ENCODE results near the gene CREB3L1. TPM values are rescaled to one million over a fixed set of nuclear protein-coding genes. Genes with fewer than 3 reads are reported as not detected.

CREB3L1 gene
- total RNA-seq, 5 donors from 2014 or later (not counting 1 experiment from before 2014, with no cell fraction given) = 0.38 to 0.72 (median 0.38) TPM; not detected in 2

- POLR2A ChIA-PET = no interaction called here
Measured at GRCh38 chr11:46271407-46271806, 6.1 kb upstream of the CREB3L1 start.

GRCh38 chr11:46271875-46272815 lies 5.3 kb upstream of the CREB3L1 start:
- DNase-seq (no peak), ATAC-seq (replicated peaks in 1 of 4) (no peak)
- H3K36me3 ChIP-seq (ENCODE audit: control insufficient read depth in 2 of 2, extremely low read depth in 1 of 2, insufficient read depth in 1 of 2, low read length in 1 of 2) = no peaks in the 10 kb centered on the region
- H3K4me3 Mint-ChIP-seq = no peak overlapping the region
- H3K4me1 ChIP-seq (ENCODE audit: control insufficient read depth in 1 of 2, extremely low read depth in 1 of 2, insufficient read depth in 2 of 2, low read length in 2 of 2) = peaks cover 0 to under 1% of the 10 kb centered on the region in 2 experiments
- H3K27ac ChIP-seq (ENCODE audit: low read length) = no peak overlapping the region
- H3K9me3 ChIP-seq = no peaks in the 10 kb centered on the region
- peaks cover 2 to 9% (median 7%) of the 10 kb centered on the region in 3 donors for H3K4me1 Mint-ChIP-seq
- WGBS (ENCODE audit: insufficient coverage) = 86% methylated on average over 11 of the region's 16 CpGs
- H3K36me3 Mint-ChIP-seq = no peaks in the 10 kb centered on the region
- H3K9me3 Mint-ChIP-seq = no peaks in the 10 kb centered on the region
- no peak overlapping the region for H3K4me3 ChIP-seq (ENCODE audit: control insufficient read depth in 1 of 2, extremely low read depth in 1 of 2, low read length in 1 of 2)
- peaks cover 14 to 19% of the 10 kb centered on the region in 2 donors for H3K27me3 Mint-ChIP-seq
- H3K27ac Mint-ChIP-seq = no peak overlapping the region
- H3K27me3 ChIP-seq (replicated peaks in 1 of 2; ENCODE audit: control insufficient read depth in 2 of 2, extremely low read depth in 1 of 2, insufficient read depth in 2 of 2, low read length in 1 of 2) = peaks cover 3 to 24% of the 10 kb centered on the region in 2 experiments
- ChIA-PET POLR2A (no interaction called here), CTCF (interaction anchor here in 1 of 2 donors (0.5 to 0.8 kb wide), 2 partner anchors 8 to 34 kb away, joined by 4 to 5 read pairs; no protein-coding TSS in a partner anchor)

More at GRCh38 chr11:46271407-46271806, 6.1 kb upstream of the CREB3L1 start:
- CTCF ChIA-PET = interaction anchor here in 1 of 2 donors (0.8 kb wide), 1 partner anchor 33 kb away, joined by 4 read pairs; no protein-coding TSS in a partner anchor
- H3K27me3 Mint-ChIP-seq = peaks cover 8 to 14% of the 10 kb centered on the region in 2 donors
- H3K36me3 Mint-ChIP-seq = no peaks in the 10 kb centered on the region
- no peak overlapping the region for H3K27ac Mint-ChIP-seq
- Histone ChIP-seq H3K9me3 (no peaks in the 10 kb centered on the region), H3K4me3 (ENCODE audit: control insufficient read depth in 1 of 2, extremely low read depth in 1 of 2, low read length in 1 of 2) (no peak overlapping the region), H3K36me3 (ENCODE audit: control insufficient read depth in 2 of 2, extremely low read depth in 1 of 2, insufficient read depth in 1 of 2, low read length in 1 of 2) (no peaks in the 10 kb centered on the region), H3K4me1 (ENCODE audit: control insufficient read depth in 1 of 2, extremely low read depth in 1 of 2, insufficient read depth in 2 of 2, low read length in 2 of 2) (no peaks in the 10 kb centered on the region), H3K27ac (ENCODE audit: low read length) (no peak overlapping the region), H3K27me3 (replicated peaks in 1 of 2; ENCODE audit: control insufficient read depth in 2 of 2, extremely low read depth in 1 of 2, insufficient read depth in 2 of 2, low read length in 1 of 2) (peaks cover 2 to 18% of the 10 kb centered on the region in 2 experiments)
- no peak for ATAC-seq (replicated peaks in 1 of 4)
- H3K9me3 Mint-ChIP-seq = no peaks in the 10 kb centered on the region
- DNase-seq = no peak
- WGBS (ENCODE audit: insufficient coverage) = no CpG with 5 or more reads among the region's 1 CpG
- no peak overlapping the region for H3K4me3 Mint-ChIP-seq
- peaks cover 1 to 7% (median 4%) of the 10 kb centered on the region in 3 donors for H3K4me1 Mint-ChIP-seq

DNA sequence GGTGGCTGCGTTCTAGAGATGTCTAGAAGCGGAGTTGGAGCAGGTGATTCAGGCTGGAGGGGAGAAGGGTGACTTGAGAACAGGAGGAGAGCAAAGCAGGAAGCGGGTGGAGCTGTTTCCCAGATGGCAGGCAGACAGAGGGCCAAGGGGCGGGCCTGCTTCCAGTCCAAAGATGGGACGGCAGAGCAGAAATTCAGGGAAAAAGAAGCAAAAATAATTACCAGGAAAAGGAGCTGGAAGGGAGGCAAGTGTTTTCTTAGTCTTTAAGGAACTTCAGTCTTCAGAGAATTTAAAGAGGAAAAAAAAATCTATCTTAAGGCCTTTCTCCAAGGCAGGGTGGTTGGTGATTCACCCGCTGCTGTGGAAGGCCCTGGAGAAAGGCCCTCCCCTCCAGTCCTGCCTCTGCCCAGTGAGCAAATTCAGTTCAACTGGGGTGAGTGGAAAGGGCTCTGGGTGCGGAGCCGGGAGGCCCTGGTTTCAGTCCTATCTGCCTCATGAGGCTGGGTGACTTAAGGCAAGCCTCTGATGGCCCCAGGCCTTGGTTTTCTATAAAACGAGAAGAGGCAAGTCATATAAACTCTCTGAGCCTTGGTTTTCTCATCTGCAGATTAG lies 4.5 kb upstream of the CREB3L1 start:
- ATAC-seq (replicated peaks in 1 of 4) (no peak), DNase-seq (no peak)
- ChIA-PET CTCF (no interaction called here), POLR2A (no interaction called here)
- Histone ChIP-seq H3K4me3 (ENCODE audit: control insufficient read depth in 1 of 2, extremely low read depth in 1 of 2, low read length in 1 of 2) (no peak overlapping the region), H3K27me3 (replicated peaks in 1 of 2; ENCODE audit: control insufficient read depth in 2 of 2, extremely low read depth in 1 of 2, insufficient read depth in 2 of 2, low read length in 1 of 2) (peaks cover 3 to 32% of the 10 kb centered on the region in 2 experiments), H3K27ac (ENCODE audit: low read length) (no peak overlapping the region), H3K4me1 (ENCODE audit: control insufficient read depth in 1 of 2, extremely low read depth in 1 of 2, insufficient read depth in 2 of 2, low read length in 2 of 2) (peaks cover 0 to 8% of the 10 kb centered on the region in 2 experiments), H3K9me3 (no peaks in the 10 kb centered on the region), H3K36me3 (ENCODE audit: control insufficient read depth in 2 of 2, extremely low read depth in 1 of 2, insufficient read depth in 1 of 2, low read length in 1 of 2) (no peaks in the 10 kb centered on the region)
- Mint-ChIP-seq H3K4me3 (no peak overlapping the region), H3K9me3 (no peaks in the 10 kb centered on the region), H3K27ac (no peak overlapping the region), H3K4me1 (peaks cover 5 to 13% (median 10%) of the 10 kb centered on the region in 3 donors), H3K36me3 (no peaks in the 10 kb centered on the region), H3K27me3 (peaks cover 18 to 23% of the 10 kb centered on the region in 2 donors)
- 78% methylated on average over 6 of the region's 9 CpGs for WGBS (ENCODE audit: insufficient coverage)

DNA sequence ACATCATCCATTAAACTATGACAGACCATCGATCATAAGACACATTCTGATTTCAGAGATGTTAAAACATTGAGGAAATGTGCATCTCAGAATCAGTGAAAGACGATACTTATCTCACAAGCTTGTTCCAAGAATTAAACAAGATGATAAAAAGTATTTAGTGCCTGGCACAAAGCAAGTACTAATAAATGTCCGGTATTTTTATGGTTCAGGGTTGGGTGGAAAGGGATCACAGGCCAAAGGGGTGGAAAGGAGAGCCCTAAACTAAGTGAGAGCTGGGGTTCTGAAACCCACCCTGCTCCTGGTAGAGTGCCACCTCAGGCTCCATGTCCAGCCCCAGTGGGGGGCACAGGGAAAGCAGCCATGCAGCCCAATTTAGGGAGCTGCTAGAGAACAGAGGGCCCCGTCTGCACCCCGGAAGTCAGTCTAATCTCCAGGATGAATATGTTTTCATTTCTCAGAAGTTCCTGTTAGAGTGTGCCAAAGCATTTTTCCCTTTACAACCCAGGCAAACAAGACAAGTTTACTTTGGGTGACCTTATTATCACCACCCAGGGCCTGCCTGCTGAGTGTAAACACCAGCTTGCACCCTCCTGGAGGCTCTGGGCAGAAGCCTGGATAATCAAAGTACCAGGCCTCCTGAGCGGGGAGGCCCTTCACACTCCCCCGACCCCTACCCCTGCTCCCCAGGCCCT lies 3.8 kb upstream of the CREB3L1 start:
- H3K9me3 ChIP-seq = no peaks in the 10 kb centered on the region
- no peak for ATAC-seq (replicated peaks in 1 of 4)
- no peak overlapping the region for H3K4me3 ChIP-seq (ENCODE audit: control insufficient read depth in 1 of 2, extremely low read depth in 1 of 2, low read length in 1 of 2)
- H3K27me3 Mint-ChIP-seq = peaks cover 20 to 24% of the 10 kb centered on the region in 2 donors
- 88% methylated on average over 3 of the region's 7 CpGs for WGBS (ENCODE audit: insufficient coverage)
- H3K27ac Mint-ChIP-seq = no peak overlapping the region
- peaks cover 3 to 39% of the 10 kb centered on the region in 2 experiments for H3K27me3 ChIP-seq (replicated peaks in 1 of 2; ENCODE audit: control insufficient read depth in 2 of 2, extremely low read depth in 1 of 2, insufficient read depth in 2 of 2, low read length in 1 of 2)
- H3K4me3 Mint-ChIP-seq = no peak overlapping the region
- H3K36me3 ChIP-seq (ENCODE audit: control insufficient read depth in 2 of 2, extremely low read depth in 1 of 2, insufficient read depth in 1 of 2, low read length in 1 of 2) = no peaks in the 10 kb centered on the region
- POLR2A ChIA-PET = no interaction called here
- peaks cover 0 to 15% of the 10 kb centered on the region in 2 experiments for H3K4me1 ChIP-seq (ENCODE audit: control insufficient read depth in 1 of 2, extremely low read depth in 1 of 2, insufficient read depth in 2 of 2, low read length in 2 of 2)
- CTCF ChIA-PET = interaction anchor here in 1 of 2 donors (0.6 kb wide), 2 partner anchors 22 to 257 kb away, joined by 4 to 8 read pairs; no protein-coding TSS in a partner anchor
- no peak overlapping the region for H3K27ac ChIP-seq (ENCODE audit: low read length)
- H3K4me1 Mint-ChIP-seq = peaks cover 5 to 13% (median 10%) of the 10 kb centered on the region in 3 donors
- no peaks in the 10 kb centered on the region for H3K36me3 Mint-ChIP-seq
- DNase-seq = no peak
- H3K9me3 Mint-ChIP-seq = no peaks in the 10 kb centered on the region

- H3K4me1 ChIP-seq (ENCODE audit: control insufficient read depth in 1 of 2, extremely low read depth in 1 of 2, insufficient read depth in 2 of 2, low read length in 2 of 2) = peaks cover 0 to 16% of the 10 kb centered on the region in 2 experiments
- no peak for DNase-seq
- ChIA-PET CTCF (no interaction called here), POLR2A (interaction anchor here in 1 of 2 donors (0.5 kb wide), 1 partner anchor 57 kb away, joined by 3 read pairs; no protein-coding TSS in a partner anchor)
- Mint-ChIP-seq H3K36me3 (no peaks in the 10 kb centered on the region), H3K27me3 (peaks cover 35 to 36% of the 10 kb centered on the region in 2 donors), H3K4me3 (peak overlapping the region in 1 of 3 donors; percentile 69), H3K4me1 (peaks cover 8 to 18% (median 15%) of the 10 kb centered on the region in 3 donors), H3K27ac (no peak overlapping the region), H3K9me3 (no peaks in the 10 kb centered on the region)
- H3K27ac ChIP-seq (ENCODE audit: low read length) = no peak overlapping the region
- WGBS (ENCODE audit: insufficient coverage) = 56% methylated on average over 3 of the region's 6 CpGs
- no peak for ATAC-seq (replicated peaks in 1 of 4)
- no peaks in the 10 kb centered on the region for H3K36me3 ChIP-seq (ENCODE audit: control insufficient read depth in 2 of 2, extremely low read depth in 1 of 2, insufficient read depth in 1 of 2, low read length in 1 of 2)
- H3K27me3 ChIP-seq (replicated peaks in 1 of 2; ENCODE audit: control insufficient read depth in 2 of 2, extremely low read depth in 1 of 2, insufficient read depth in 2 of 2, low read length in 1 of 2) = peaks cover 4 to 52% of the 10 kb centered on the region in 2 experiments
- no peak overlapping the region for H3K4me3 ChIP-seq (ENCODE audit: control insufficient read depth in 1 of 2, extremely low read depth in 1 of 2, low read length in 1 of 2)
- no peaks in the 10 kb centered on the region for H3K9me3 ChIP-seq
Measured at GRCh38 chr11:46275964-46276641, 1.4 kb upstream of the CREB3L1 start.

Data from T-cell (primary cell).